ACC112 (cell line): ENCODE results near the gene COA1.

Experiments used
- H2AFZ ChIP-seq: fragments of 200-600 bp; sonication (generic); one replicate; pipeline ENCODE4 v1.6.0; 2017; ENCODE audit warnings: antibody characterized with exemption, low read length; ENCODE audit not compliant: unreplicated experiment
- H3K27ac ChIP-seq: fragments of 200-600 bp; sonication (generic); 2 replicates; pipeline ENCODE4 v1.5.1; 2014; ENCODE audit warnings: low read depth, mild to moderate bottlenecking, antibody characterized with exemption, low read length, moderate library complexity
- H3K27me3 ChIP-seq: fragments of 200-600 bp; sonication (generic); 2 replicates; pipeline ENCODE4 v1.6.1; 2014; ENCODE audit warnings: mild to moderate bottlenecking, antibody characterized with exemption, low read length, moderate library complexity, mixed read lengths; ENCODE audit not compliant: insufficient read depth
- H3K36me3 ChIP-seq: fragments of 200-600 bp; sonication (generic); 2 replicates; pipeline ENCODE4 v1.6.1; 2016; ENCODE audit warnings: mild to moderate bottlenecking, antibody characterized with exemption, low read length, moderate library complexity, mixed read lengths; ENCODE audit not compliant: insufficient read depth
- H3K4me1 ChIP-seq: fragments of 200-600 bp; sonication (generic); one replicate; pipeline ENCODE4 v1.6.1; 2016; ENCODE audit warnings: low read length, mixed read lengths; ENCODE audit not compliant: insufficient read depth, unreplicated experiment, control insufficient read depth
- H3K4me3 ChIP-seq: fragments of 200-600 bp; sonication (generic); 2 replicates; pipeline ENCODE4 v1.5.1; 2014; ENCODE audit warnings: mild to moderate bottlenecking, low read depth, low read length
- H3K79me2 ChIP-seq: fragments of 200-600 bp; sonication (generic); one replicate; pipeline ENCODE4 v1.6.0; 2016; ENCODE audit warnings: low read length; ENCODE audit not compliant: control insufficient read depth, unreplicated experiment, insufficient read depth

The COA1 gene

GRCh38 chr7:43669286-43670081 is 59.8 kb downstream of the COA1 start:
- peaks cover 19% of the 10 kb centered on the region for H3K4me1 ChIP-seq
- no peak overlapping the region for H2AFZ ChIP-seq
- no peaks in the 10 kb centered on the region for H3K27me3 ChIP-seq
- peaks cover 11% of the 10 kb centered on the region; the same call in 1 of the 2 replicates for H3K36me3 ChIP-seq
- peaks cover 59% of the 10 kb centered on the region for H3K79me2 ChIP-seq
- no peak overlapping the region for H3K27ac ChIP-seq
- H3K4me3 ChIP-seq: no peak overlapping the region

GRCh38 chr7:43668035-43668434 is 61.3 kb downstream of the COA1 start:
- no peak overlapping the region for H3K4me3 ChIP-seq
- no peak overlapping the region for H2AFZ ChIP-seq
- no peak overlapping the region for H3K27ac ChIP-seq
- H3K36me3 ChIP-seq: peaks cover 11% of the 10 kb centered on the region; the same call in 1 of the 2 replicates
- H3K4me1 ChIP-seq: peaks cover 11% of the 10 kb centered on the region
- no peaks in the 10 kb centered on the region for H3K27me3 ChIP-seq
- H3K79me2 ChIP-seq: peaks cover 50% of the 10 kb centered on the region

GRCh38 chr7:43666938-43667337 is 62.4 kb downstream of the COA1 start:
- H3K79me2 ChIP-seq: peaks cover 42% of the 10 kb centered on the region
- no peaks in the 10 kb centered on the region for H3K27me3 ChIP-seq
- 0 out of 2 replicates have a peak overlapping the region, but pooled peaks have one; percentile 4 for H3K27ac ChIP-seq
- no peak overlapping the region for H2AFZ ChIP-seq
- H3K4me3 ChIP-seq: no peak overlapping the region
- H3K4me1 ChIP-seq: peaks cover 11% of the 10 kb centered on the region
- H3K36me3 ChIP-seq: peaks cover 9% of the 10 kb centered on the region; the same call in 1 of the 2 replicates

- H3K36me3 ChIP-seq: no peaks in the 10 kb centered on the region
- no peak overlapping the region for H3K27ac ChIP-seq
- H3K79me2 ChIP-seq: peaks cover 31% of the 10 kb centered on the region
- no peak overlapping the region for H3K4me3 ChIP-seq
- peaks cover 21% of the 10 kb centered on the region for H3K4me1 ChIP-seq
- no peak overlapping the region for H2AFZ ChIP-seq
- H3K27me3 ChIP-seq: no peaks in the 10 kb centered on the region
Observed at GRCh38 chr7:43664681-43665080, 64.6 kb downstream of the COA1 start.

GRCh38 chr7:43660141-43660540 is 69.2 kb downstream of the COA1 start:
- Histone ChIP-seq H2AFZ (no peak overlapping the region), H3K4me3 (no peak overlapping the region), H3K27me3 (no peaks in the 10 kb centered on the region), H3K27ac (peak overlapping the region; percentile 84), H3K4me1 (peaks cover 32% of the 10 kb centered on the region), H3K79me2 (peaks cover 30% of the 10 kb centered on the region), H3K36me3 (peaks cover 5% of the 10 kb centered on the region; the same call in 1 of the 2 replicates)

- peaks cover 5% of the 10 kb centered on the region; the same call in 1 of the 2 replicates for H3K36me3 ChIP-seq
Observed at GRCh38 chr7:43659549-43659896, 69.8 kb downstream of the COA1 start.

GRCh38 chr7:43658718-43659548 is 70.4 kb downstream of the COA1 start:
- H3K79me2 ChIP-seq: peaks cover 29% of the 10 kb centered on the region
- H3K36me3 ChIP-seq: peaks cover 5% of the 10 kb centered on the region; the same call in 1 of the 2 replicates
- no peak overlapping the region for H3K4me3 ChIP-seq
- H3K27ac ChIP-seq: peak overlapping the region; percentile 84
- H2AFZ ChIP-seq: no peak overlapping the region
- H3K4me1 ChIP-seq: peaks cover 35% of the 10 kb centered on the region
- no peaks in the 10 kb centered on the region for H3K27me3 ChIP-seq

More at GRCh38 chr7:43659549-43659896, 69.8 kb downstream of the COA1 start:
- Histone ChIP-seq H2AFZ (no peak overlapping the region), H3K27ac (peak overlapping the region; percentile 84), H3K79me2 (peaks cover 29% of the 10 kb centered on the region), H3K27me3 (no peaks in the 10 kb centered on the region), H3K4me3 (no peak overlapping the region), H3K4me1 (peaks cover 31% of the 10 kb centered on the region)

GRCh38 chr7:43656997-43657396 is 72.3 kb downstream of the COA1 start:
- no peaks in the 10 kb centered on the region for H3K27me3 ChIP-seq
- H3K36me3 ChIP-seq: peaks cover 5% of the 10 kb centered on the region; the same call in 1 of the 2 replicates
- no peak overlapping the region for H3K4me3 ChIP-seq
- no peak overlapping the region for H3K27ac ChIP-seq
- no peak overlapping the region for H2AFZ ChIP-seq
- H3K4me1 ChIP-seq: peaks cover 37% of the 10 kb centered on the region
- H3K79me2 ChIP-seq: peaks cover 38% of the 10 kb centered on the region

- Histone ChIP-seq H3K79me2 (peaks cover 37% of the 10 kb centered on the region), H3K27ac (no peak overlapping the region), H3K4me1 (peaks cover 47% of the 10 kb centered on the region)
Observed at GRCh38 chr7:43655584-43655983, 73.7 kb downstream of the COA1 start.

GRCh38 chr7:43653891-43654504 is 75.3 kb downstream of the COA1 start:
- peaks cover 35% of the 10 kb centered on the region for H3K79me2 ChIP-seq
- no peak overlapping the region for H3K27ac ChIP-seq
- no peak overlapping the region for H3K4me3 ChIP-seq
- no peak overlapping the region for H2AFZ ChIP-seq
- H3K27me3 ChIP-seq: no peaks in the 10 kb centered on the region
- H3K36me3 ChIP-seq: peaks cover 5% of the 10 kb centered on the region; the same call in 1 of the 2 replicates
- peaks cover 50% of the 10 kb centered on the region for H3K4me1 ChIP-seq

More at GRCh38 chr7:43655584-43655983, 73.7 kb downstream of the COA1 start:
- H2AFZ ChIP-seq: no peak overlapping the region
- peaks cover 5% of the 10 kb centered on the region; the same call in 1 of the 2 replicates for H3K36me3 ChIP-seq
- H3K4me3 ChIP-seq: no peak overlapping the region
- no peaks in the 10 kb centered on the region for H3K27me3 ChIP-seq
